Stimulated activated CD4-positive, alpha-beta T cell treated with anti-CD3 and anti-CD28 coated beads, Interleukin-1b, Interleukin-23, amount 100 ng/mL, for 48 hours (primary cell): Measurements from ENCODE around the gene ARFIP1.

ENCODE experiments used
- DNase-seq: peaks from one replicate; pipeline ENCODE4 v3.0.0-alpha.2; 2020

ARFIP1 gene

GRCh38 chr4:152941411-152941810 lies 161.7 kb downstream of the ARFIP1 start:
- no peak for DNase-seq

- no peak for DNase-seq
Measured at GRCh38 chr4:152942346-152942745, 162.6 kb downstream of the ARFIP1 start.

- DNase-seq, result no peak
Measured at GRCh38 chr4:152943672-152944071, 163.9 kb downstream of the ARFIP1 start.

GRCh38 chr4:152944666-152945320 lies 165.0 kb downstream of the ARFIP1 start:
- DNase-seq, result no peak

GRCh38 chr4:152945639-152946038 lies 165.9 kb downstream of the ARFIP1 start:
- no peak for DNase-seq

- no peak for DNase-seq
Measured at GRCh38 chr4:152946446-152946845, 166.7 kb downstream of the ARFIP1 start.

GRCh38 chr4:152947311-152947710 lies 167.6 kb downstream of the ARFIP1 start:
- DNase-seq, result no peak

- no peak for DNase-seq
Measured at GRCh38 chr4:152949930-152950329, 170.2 kb downstream of the ARFIP1 start.

GRCh38 chr4:152950402-152951274 lies 170.9 kb downstream of the ARFIP1 start:
- DNase-seq, result no peak

- DNase-seq, result no peak
Measured at GRCh38 chr4:152951348-152951747, 171.6 kb downstream of the ARFIP1 start.

GRCh38 chr4:152953514-152953913 lies 173.8 kb downstream of the ARFIP1 start:
- no peak for DNase-seq

GRCh38 chr4:152954741-152955140 lies 175.0 kb downstream of the ARFIP1 start:
- no peak for DNase-seq

GRCh38 chr4:152956147-152956546 lies 176.4 kb downstream of the ARFIP1 start:
- DNase-seq, result no peak

GRCh38 chr4:152956650-152957436 lies 177.1 kb downstream of the ARFIP1 start:
- DNase-seq, result no peak

GRCh38 chr4:152957437-152958171 lies 177.8 kb downstream of the ARFIP1 start:
- no peak for DNase-seq

GRCh38 chr4:152959080-152959479 lies 179.3 kb downstream of the ARFIP1 start:
- no peak for DNase-seq

- DNase-seq, result no peak
Measured at GRCh38 chr4:152960082-152960481, 180.3 kb downstream of the ARFIP1 start.

GRCh38 chr4:152961014-152961772 lies 181.4 kb downstream of the ARFIP1 start:
- DNase-seq, result no peak

GRCh38 chr4:152961773-152962115 lies 182.0 kb downstream of the ARFIP1 start:
- no peak for DNase-seq
